HepG2 (cell line): ENCODE data around the gene SNAP29. TPM values are rescaled to one million over a fixed set of nuclear protein-coding genes. Genes with fewer than 3 reads are reported as not detected.
A peak's percentile ranks its signal among the peaks of the same experiment; 100 is the strongest.

ENCODE experiments used
- AKAP8 ChIP-seq: sonication (generic); formaldehyde crosslinking; IDR thresholded peaks from 2 replicates; pipeline ENCODE4 v1.5.1; 2020; ENCODE audit warnings: mild to moderate bottlenecking, missing genetic modification reagents
- FOXO1 ChIP-seq: sonication (generic); formaldehyde crosslinking; IDR thresholded peaks from 2 replicates; pipeline ENCODE4 v1.4.0; 2020; ENCODE audit warnings: missing genetic modification reagents
- HMG20B ChIP-seq: conservative IDR thresholded peaks from 2 replicates; pipeline ENCODE4 v1.6.1; 2016; ENCODE audit warnings: missing genetic modification reagents, missing compliant biosample characterization
- HNRNPUL1 ChIP-seq: fragments of 200-400 bp; formaldehyde crosslinking; IDR thresholded peaks from 2 replicates; pipeline ENCODE4 v1.6.1; 2017; ENCODE audit warnings: low read depth, mild to moderate bottlenecking, low read length, moderate library complexity
- IRF9 ChIP-seq: sonication (generic); formaldehyde crosslinking; IDR thresholded peaks from 2 replicates; pipeline ENCODE4 v1.8.0; 2022; ENCODE audit warnings: missing genetic modification reagents, mild to moderate bottlenecking, borderline replicate concordance
- KAT7 ChIP-seq: IDR thresholded peaks from 2 replicates; pipeline ENCODE4 v1.6.1; 2018; ENCODE audit warnings: borderline replicate concordance, missing compliant biosample characterization
- PTBP1 ChIP-seq: fragments of 200-400 bp; formaldehyde crosslinking; IDR thresholded peaks from 2 replicates; pipeline ENCODE4 v1.6.1; 2018; ENCODE audit warnings: low read length, low read depth; ENCODE audit not compliant: poor library complexity, severe bottlenecking
- SNRNP70 ChIP-seq: fragments of 200-400 bp; formaldehyde crosslinking; IDR thresholded peaks from 2 replicates; pipeline ENCODE4 v1.6.1; 2017; ENCODE audit warnings: mild to moderate bottlenecking, low read depth, low read length, moderate library complexity
- SRF ChIP-seq: IDR thresholded peaks from 2 replicates; pipeline ENCODE4 v1.6.1; 2011; ENCODE audit warnings: mild to moderate bottlenecking, low read depth, low read length, moderate library complexity
- SUZ12 ChIP-seq: fragments of 150-350 bp; IDR thresholded peaks from 2 replicates; pipeline ENCODE4 v1.6.1; 2014; ENCODE audit warnings: low read depth, low read length
- TMF1 ChIP-seq: sonication (generic); formaldehyde crosslinking; IDR thresholded peaks from 2 replicates; pipeline ENCODE4 v1.8.1; 2022; ENCODE audit warnings: low read depth, missing genetic modification reagents
- TRIM24 ChIP-seq: sonication (generic); formaldehyde crosslinking; IDR thresholded peaks from 2 replicates; pipeline ENCODE4 v1.8.0; 2022; ENCODE audit warnings: mild to moderate bottlenecking, missing genetic modification reagents
- ZNF232 ChIP-seq: sonication (generic); formaldehyde crosslinking; IDR thresholded peaks from 2 replicates; pipeline ENCODE4 v1.4.0; 2020; ENCODE audit warnings: missing genetic modification reagents, borderline replicate concordance
- ZNF235 ChIP-seq: sonication (generic); formaldehyde crosslinking; IDR thresholded peaks from 2 replicates; pipeline ENCODE4 v1.8.1; 2023; ENCODE audit warnings: mild to moderate bottlenecking, missing genetic modification reagents, borderline replicate concordance
- ZNF282 ChIP-seq: fragments of 450-650 bp; IDR thresholded peaks from 2 replicates; pipeline ENCODE4 v1.6.1; 2018; ENCODE audit not compliant: partially characterized antibody
- ZNF331 ChIP-seq: sonication (generic); formaldehyde crosslinking; IDR thresholded peaks from 2 replicates; pipeline ENCODE4 v1.4.0; 2020; ENCODE audit warnings: missing genetic modification reagents
- ZNF414 ChIP-seq: sonication (generic); formaldehyde crosslinking; IDR thresholded peaks from 2 replicates; pipeline ENCODE4 v1.5.0; 2020; ENCODE audit warnings: missing genetic modification reagents
- ZNF496 ChIP-seq: sonication (generic); formaldehyde crosslinking; IDR thresholded peaks from 2 replicates; pipeline ENCODE4 v1.8.1; 2023; ENCODE audit warnings: mild to moderate bottlenecking, moderate library complexity, missing genetic modification reagents; ENCODE audit not compliant: insufficient replicate concordance
- ZNF543 ChIP-seq: sonication (generic); formaldehyde crosslinking; IDR thresholded peaks from 2 replicates; pipeline ENCODE4 v1.4.0; 2020; ENCODE audit warnings: mild to moderate bottlenecking, missing genetic modification reagents
- ZNF703 ChIP-seq: sonication (generic); formaldehyde crosslinking; IDR thresholded peaks from 2 replicates; pipeline ENCODE4 v1.5.1; 2020; ENCODE audit warnings: missing genetic modification reagents, mild to moderate bottlenecking, moderate library complexity, borderline replicate concordance
- ZNF781 ChIP-seq: sonication (generic); formaldehyde crosslinking; IDR thresholded peaks from 2 replicates; pipeline ENCODE4 v1.5.1; 2020; ENCODE audit warnings: borderline replicate concordance, mild to moderate bottlenecking, missing genetic modification reagents; ENCODE audit errors: not compliant biosample characterization
- ZNF782 ChIP-seq: sonication (generic); formaldehyde crosslinking; IDR thresholded peaks from 2 replicates; pipeline ENCODE4 v1.4.0; 2020; ENCODE audit warnings: missing genetic modification reagents, mild to moderate bottlenecking, borderline replicate concordance
- polyA plus RNA-seq, 8 experiments: library from polyadenylated mRNA; depleted of rRNA in 3 of 8; stranded (reverse) in 7 of 8; unstranded in 1 of 8; fragments of >200 nt; fragmentation: Illumina TruSeq in 4 of 8; extraction: Trizol in 4 of 8; gene quantifications; 2 replicates each; pipeline versions ENCODE4 v1.2.1 to v1.2.3, GENCODE V29; 2011 to 2016; ENCODE audit warnings: low read depth in 4 of 8, missing spikeins in 1 of 8, mixed read lengths in 1 of 8; ENCODE audit not compliant: insufficient read depth in 1 of 8
- total RNA-seq, 5 experiments: library from RNA; depleted of rRNA; stranded (reverse); fragments of >200 nt; fragmentation: Illumina TruSeq; extraction: Trizol; gene quantifications; 2 replicates each; pipeline ENCODE4 v1.2.3, GENCODE V29; 2016; ENCODE audit warnings: low read depth in 1 of 5
- TF ChIP-seq, protein P1 (sequence below): sonication (generic); formaldehyde crosslinking; IDR thresholded peaks from 2 replicates; pipeline ENCODE4 v1.5.1; 2020; ENCODE audit warnings: missing genetic modification reagents, mild to moderate bottlenecking, borderline replicate concordance
- TF ChIP-seq, protein P2 (sequence below): sonication (generic); formaldehyde crosslinking; IDR thresholded peaks from 2 replicates; pipeline ENCODE4 v1.5.0; 2020; ENCODE audit warnings: missing genetic modification reagents

SNAP29 gene
- total and polyA plus RNA-seq, 2 of the 13 experiments (the other 11 are each of a cell fraction or from before 2014, with no cell fraction given), result 12.3 to 30.7 TPM

DNA sequence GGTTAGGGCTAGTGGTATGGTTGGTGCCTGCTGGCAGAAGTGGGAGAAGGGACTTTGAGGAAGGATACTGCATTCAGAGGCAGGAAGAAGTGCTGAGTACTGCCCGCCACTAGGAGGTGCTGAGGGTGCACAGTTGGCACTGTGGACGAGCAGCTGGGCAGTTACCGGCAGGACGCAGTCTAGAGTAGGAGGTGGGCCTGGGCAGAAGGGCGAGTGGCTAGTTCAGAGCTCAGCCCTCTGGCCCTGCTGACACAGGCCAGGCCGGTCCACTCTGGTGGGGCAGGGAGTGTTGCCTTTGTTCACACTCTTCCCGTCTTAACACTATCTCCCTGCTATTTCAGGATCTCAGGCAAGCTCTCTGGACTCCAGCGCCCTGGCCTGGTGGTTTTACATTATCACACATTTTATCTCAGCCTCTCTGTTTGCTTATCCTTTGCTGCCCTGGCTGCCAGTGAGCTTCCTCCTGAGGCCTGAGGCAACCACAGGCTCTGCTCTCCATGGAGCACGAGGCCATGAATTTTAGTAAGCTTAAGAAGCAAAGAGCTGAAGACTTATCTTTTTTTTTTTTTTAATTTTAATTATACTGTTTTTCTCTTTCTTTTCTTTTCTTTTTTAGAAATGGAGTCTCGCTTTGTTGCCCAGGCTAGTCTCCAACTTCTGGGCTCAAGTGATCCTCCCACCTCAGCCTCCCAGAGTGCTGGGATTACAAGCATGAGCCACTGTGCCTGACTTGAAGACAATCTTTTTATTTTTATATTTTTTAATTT, 26.9 kb downstream of the SNAP29 start (continued):
- TF ChIP-seq ZNF282 (no peak), ZNF232 (CRISPR knock-in tag) (no peak), HMG20B (CRISPR knock-in tag) (peak; percentile 50; the same call in 1 of the 2 replicates), ZNF235 (CRISPR knock-in tag) (no peak), ZNF782 (CRISPR knock-in tag) (no peak; the same call in 1 of the 2 replicates), PTBP1 (no peak), SRF (no peak), HNRNPUL1 (no peak), ZNF331 (CRISPR knock-in tag) (peak; percentile 82; the same call in 1 of the 2 replicates), ZNF414 (CRISPR knock-in tag) (peak; percentile 70), SNRNP70 (no peak), SUZ12 (no peak), ZNF781 (CRISPR knock-in tag) (no peak), FOXO1 (CRISPR knock-in tag) (peak; percentile 59; the same call in 1 of the 2 replicates), KAT7 (CRISPR knock-in tag) (peak; percentile 35; the same call in 1 of the 2 replicates), ZNF543 (CRISPR knock-in tag) (peak; percentile 56; the same call in 1 of the 2 replicates), ZNF703 (CRISPR knock-in tag) (no peak), IRF9 (CRISPR knock-in tag) (0 out of 2 replicates have a peak, but pooled peaks have one; percentile 30), ZNF496 (CRISPR knock-in tag) (no peak), TRIM24 (CRISPR knock-in tag) (no peak), AKAP8 (no peak), TMF1 (CRISPR knock-in tag) (no peak)
- TF ChIP-seq, protein P1, sequence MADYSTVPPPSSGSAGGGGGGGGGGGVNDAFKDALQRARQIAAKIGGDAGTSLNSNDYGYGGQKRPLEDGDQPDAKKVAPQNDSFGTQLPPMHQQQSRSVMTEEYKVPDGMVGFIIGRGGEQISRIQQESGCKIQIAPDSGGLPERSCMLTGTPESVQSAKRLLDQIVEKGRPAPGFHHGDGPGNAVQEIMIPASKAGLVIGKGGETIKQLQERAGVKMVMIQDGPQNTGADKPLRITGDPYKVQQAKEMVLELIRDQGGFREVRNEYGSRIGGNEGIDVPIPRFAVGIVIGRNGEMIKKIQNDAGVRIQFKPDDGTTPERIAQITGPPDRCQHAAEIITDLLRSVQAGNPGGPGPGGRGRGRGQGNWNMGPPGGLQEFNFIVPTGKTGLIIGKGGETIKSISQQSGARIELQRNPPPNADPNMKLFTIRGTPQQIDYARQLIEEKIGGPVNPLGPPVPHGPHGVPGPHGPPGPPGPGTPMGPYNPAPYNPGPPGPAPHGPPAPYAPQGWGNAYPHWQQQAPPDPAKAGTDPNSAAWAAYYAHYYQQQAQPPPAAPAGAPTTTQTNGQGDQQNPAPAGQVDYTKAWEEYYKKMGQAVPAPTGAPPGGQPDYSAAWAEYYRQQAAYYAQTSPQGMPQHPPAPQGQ, result peak; percentile 69; the same call in 1 of the 2 replicates
- TF ChIP-seq, protein P2, sequence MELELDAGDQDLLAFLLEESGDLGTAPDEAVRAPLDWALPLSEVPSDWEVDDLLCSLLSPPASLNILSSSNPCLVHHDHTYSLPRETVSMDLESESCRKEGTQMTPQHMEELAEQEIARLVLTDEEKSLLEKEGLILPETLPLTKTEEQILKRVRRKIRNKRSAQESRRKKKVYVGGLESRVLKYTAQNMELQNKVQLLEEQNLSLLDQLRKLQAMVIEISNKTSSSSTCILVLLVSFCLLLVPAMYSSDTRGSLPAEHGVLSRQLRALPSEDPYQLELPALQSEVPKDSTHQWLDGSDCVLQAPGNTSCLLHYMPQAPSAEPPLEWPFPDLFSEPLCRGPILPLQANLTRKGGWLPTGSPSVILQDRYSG (CRISPR knock-in tag), result no peak
